ENCODE data around the gene PSMD11. TPM values are rescaled to one million over a fixed set of nuclear protein-coding genes. Genes with fewer than 3 reads are reported as not detected.

PSMD11 gene
- total RNA-seq, 1 donor from 2014 or later = 129 TPM

DNA sequence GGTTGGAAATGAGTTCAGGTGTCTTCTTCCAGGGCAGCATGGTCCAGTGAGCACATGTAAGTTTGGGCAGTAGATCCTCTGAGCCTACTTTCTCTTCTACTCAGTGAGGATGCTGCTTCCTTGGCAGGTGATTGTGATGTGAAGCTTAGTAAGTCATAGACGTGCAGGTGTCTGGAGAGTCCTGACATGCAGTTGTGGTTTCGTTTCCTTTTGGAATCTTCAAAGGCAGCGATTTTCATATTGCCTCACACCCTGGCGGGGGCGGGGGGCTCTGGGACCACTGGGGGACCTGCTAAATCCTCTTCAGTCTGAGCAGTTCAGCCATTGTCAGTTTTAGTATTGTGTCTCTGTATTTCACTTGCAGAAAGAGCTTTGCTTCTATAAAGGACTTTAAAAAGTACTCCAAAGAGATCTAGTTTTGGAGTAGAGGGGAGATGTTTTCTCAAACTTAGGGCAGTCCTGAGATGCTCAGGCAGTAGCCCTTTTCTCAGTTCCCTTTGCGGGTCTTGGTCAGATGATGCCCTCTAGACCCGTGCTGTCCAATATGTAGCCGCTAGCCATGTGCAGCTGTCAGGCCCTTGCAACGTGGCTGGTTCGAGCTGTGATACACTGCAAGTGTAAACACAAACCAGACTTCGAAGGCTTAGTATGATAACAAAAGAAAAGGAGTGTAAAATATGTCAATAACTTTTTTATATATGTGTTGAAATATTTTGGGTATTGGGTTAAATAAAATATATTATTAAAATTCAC, 38.4 kb downstream of the PSMD11 start:
- FAIRE-seq (no peak), DNase-seq (ENCODE audit: low read depth) (no peak)
- Histone ChIP-seq H4K20me1 (ENCODE audit: insufficient read depth, low read length) (peaks cover 54% of the 10 kb centered on the region), H3K4me1 (ENCODE audit: insufficient read depth, low read length) (peaks cover 18% of the 10 kb centered on the region), H3K27me3 (ENCODE audit: insufficient read depth, low read length) (no peaks in the 10 kb centered on the region), H3K4me2 (ENCODE audit: low read length) (no peak overlapping the region), H3K9me3 (ENCODE audit: insufficient read depth, low read depth, low read length) (no peaks in the 10 kb centered on the region), H3K9ac (ENCODE audit: low read length) (no peak overlapping the region), H3K36me3 (ENCODE audit: insufficient read depth, low read length) (peaks cover 43% of the 10 kb centered on the region), H3K4me3 (ENCODE audit: insufficient read depth, low read depth, low read length) (no peak overlapping the region), H2AFZ (ENCODE audit: low read depth, low read length) (no peak overlapping the region), H3K79me2 (ENCODE audit: insufficient read depth, low read length) (no peaks in the 10 kb centered on the region), H3K27ac (ENCODE audit: low read depth, low read length) (no peak overlapping the region)
- H3K27me3 Mint-ChIP-seq (ENCODE audit: low read depth, unreplicated experiment) = no peaks in the 10 kb centered on the region
- no peak overlapping the region for H3K27ac Mint-ChIP-seq (ENCODE audit: unreplicated experiment)
- no peak for TF ChIP-seq EZH2 (IDR thresholded peaks at IDR 0.05; ENCODE audit: insufficient read depth, low read length)
- TF ChIP-seq, protein P1, sequence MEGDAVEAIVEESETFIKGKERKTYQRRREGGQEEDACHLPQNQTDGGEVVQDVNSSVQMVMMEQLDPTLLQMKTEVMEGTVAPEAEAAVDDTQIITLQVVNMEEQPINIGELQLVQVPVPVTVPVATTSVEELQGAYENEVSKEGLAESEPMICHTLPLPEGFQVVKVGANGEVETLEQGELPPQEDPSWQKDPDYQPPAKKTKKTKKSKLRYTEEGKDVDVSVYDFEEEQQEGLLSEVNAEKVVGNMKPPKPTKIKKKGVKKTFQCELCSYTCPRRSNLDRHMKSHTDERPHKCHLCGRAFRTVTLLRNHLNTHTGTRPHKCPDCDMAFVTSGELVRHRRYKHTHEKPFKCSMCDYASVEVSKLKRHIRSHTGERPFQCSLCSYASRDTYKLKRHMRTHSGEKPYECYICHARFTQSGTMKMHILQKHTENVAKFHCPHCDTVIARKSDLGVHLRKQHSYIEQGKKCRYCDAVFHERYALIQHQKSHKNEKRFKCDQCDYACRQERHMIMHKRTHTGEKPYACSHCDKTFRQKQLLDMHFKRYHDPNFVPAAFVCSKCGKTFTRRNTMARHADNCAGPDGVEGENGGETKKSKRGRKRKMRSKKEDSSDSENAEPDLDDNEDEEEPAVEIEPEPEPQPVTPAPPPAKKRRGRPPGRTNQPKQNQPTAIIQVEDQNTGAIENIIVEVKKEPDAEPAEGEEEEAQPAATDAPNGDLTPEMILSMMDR (IDR thresholded peaks at IDR 0.05; ENCODE audit: insufficient read depth, low read depth, low read length) = no peak
- H3K4me1 Mint-ChIP-seq (ENCODE audit: low read depth, unreplicated experiment) = peaks cover 8% of the 10 kb centered on the region
- no peaks in the 10 kb centered on the region for H3K9me3 Mint-ChIP-seq (ENCODE audit: unreplicated experiment)
- no peak overlapping the region for H3K4me3 Mint-ChIP-seq (ENCODE audit: unreplicated experiment)
- H3K36me3 Mint-ChIP-seq (ENCODE audit: low read depth, unreplicated experiment) = peaks cover 17% of the 10 kb centered on the region

- H3K4me1 ChIP-seq (ENCODE audit: insufficient read depth, low read length) = peaks cover 24% of the 10 kb centered on the region
- H3K4me2 ChIP-seq (ENCODE audit: low read length) = no peak overlapping the region
- Mint-ChIP-seq H3K27ac (ENCODE audit: unreplicated experiment) (no peak overlapping the region), H3K4me3 (ENCODE audit: unreplicated experiment) (no peak overlapping the region), H3K4me1 (ENCODE audit: low read depth, unreplicated experiment) (peaks cover 12% of the 10 kb centered on the region), H3K27me3 (ENCODE audit: low read depth, unreplicated experiment) (no peaks in the 10 kb centered on the region), H3K9me3 (ENCODE audit: unreplicated experiment) (no peaks in the 10 kb centered on the region), H3K36me3 (ENCODE audit: low read depth, unreplicated experiment) (peaks cover 15% of the 10 kb centered on the region)
- H3K4me3 ChIP-seq (ENCODE audit: insufficient read depth, low read depth, low read length) = no peak overlapping the region
- FAIRE-seq (peak; percentile 32), DNase-seq (ENCODE audit: low read depth) (peak; percentile 54)
- H3K9ac ChIP-seq (ENCODE audit: low read length) = peak overlapping the region; percentile 15
- H3K36me3 ChIP-seq (ENCODE audit: insufficient read depth, low read length) = peaks cover 35% of the 10 kb centered on the region
- H3K79me2 ChIP-seq (ENCODE audit: insufficient read depth, low read length) = peaks cover 5% of the 10 kb centered on the region
- no peak overlapping the region for H3K27ac ChIP-seq (ENCODE audit: low read depth, low read length)
- TF ChIP-seq EZH2 (IDR thresholded peaks at IDR 0.05; ENCODE audit: insufficient read depth, low read length) = no peak
- TF ChIP-seq, protein P1 (IDR thresholded peaks at IDR 0.05; ENCODE audit: insufficient read depth, low read depth, low read length) = peak; percentile 45
- no peak overlapping the region for H2AFZ ChIP-seq (ENCODE audit: low read depth, low read length)
- peaks cover 55% of the 10 kb centered on the region for H4K20me1 ChIP-seq (ENCODE audit: insufficient read depth, low read length)
- H3K9me3 ChIP-seq (ENCODE audit: insufficient read depth, low read depth, low read length) = no peaks in the 10 kb centered on the region
- H3K27me3 ChIP-seq (ENCODE audit: insufficient read depth, low read length) = no peaks in the 10 kb centered on the region
These were observed 39.2 kb downstream of the PSMD11 start for GRCh38 chr17:32483451-32484019.

DNA sequence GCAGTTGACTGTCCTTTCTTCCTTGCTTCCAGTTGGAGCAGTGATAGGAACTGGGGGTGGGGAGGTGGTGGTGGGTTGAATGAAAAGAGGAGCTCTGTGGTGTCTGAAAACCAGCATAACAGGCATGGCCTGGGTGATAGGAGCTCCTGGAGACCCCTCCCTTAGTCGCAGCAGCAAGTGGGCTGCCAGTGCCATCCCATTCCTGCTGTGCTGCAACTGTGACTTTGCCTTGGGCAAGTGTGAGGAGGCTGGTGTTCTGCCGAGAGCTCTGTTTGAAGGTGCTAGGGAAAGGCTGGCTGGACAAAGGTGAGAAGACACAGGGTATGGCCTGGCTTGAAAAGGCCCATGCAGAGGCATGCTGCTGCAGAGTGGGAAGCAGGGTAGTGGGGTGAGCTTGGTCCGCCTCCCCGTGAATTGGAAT, 39.7 kb downstream of the PSMD11 start:
- H4K20me1 ChIP-seq (ENCODE audit: insufficient read depth, low read length) = peaks cover 55% of the 10 kb centered on the region
- Mint-ChIP-seq H3K27ac (ENCODE audit: unreplicated experiment) (peak overlapping the region; percentile 26), H3K4me1 (ENCODE audit: low read depth, unreplicated experiment) (peaks cover 14% of the 10 kb centered on the region)

More for the DNA sequence above, 39.7 kb downstream of the PSMD11 start:
- Mint-ChIP-seq H3K27me3 (ENCODE audit: low read depth, unreplicated experiment) (no peaks in the 10 kb centered on the region), H3K4me3 (ENCODE audit: unreplicated experiment) (peak overlapping the region; percentile 35), H3K9me3 (ENCODE audit: unreplicated experiment) (no peaks in the 10 kb centered on the region), H3K36me3 (ENCODE audit: low read depth, unreplicated experiment) (peaks cover 15% of the 10 kb centered on the region)
- no peak overlapping the region for H3K4me2 ChIP-seq (ENCODE audit: low read length)
- peaks cover 9% of the 10 kb centered on the region for H3K79me2 ChIP-seq (ENCODE audit: insufficient read depth, low read length)
- H3K4me1 ChIP-seq (ENCODE audit: insufficient read depth, low read length) = peaks cover 24% of the 10 kb centered on the region
- FAIRE-seq (no peak), DNase-seq (ENCODE audit: low read depth) (no peak)
- no peak for TF ChIP-seq EZH2 (IDR thresholded peaks at IDR 0.05; ENCODE audit: insufficient read depth, low read length)
- TF ChIP-seq, protein P1 (IDR thresholded peaks at IDR 0.05; ENCODE audit: insufficient read depth, low read depth, low read length) = no peak
- H3K9me3 ChIP-seq (ENCODE audit: insufficient read depth, low read depth, low read length) = no peaks in the 10 kb centered on the region
- H2AFZ ChIP-seq (ENCODE audit: low read depth, low read length) = no peak overlapping the region
- H3K27ac ChIP-seq (ENCODE audit: low read depth, low read length) = no peak overlapping the region
- H3K4me3 ChIP-seq (ENCODE audit: insufficient read depth, low read depth, low read length) = no peak overlapping the region
- peaks cover 31% of the 10 kb centered on the region for H3K36me3 ChIP-seq (ENCODE audit: insufficient read depth, low read length)
- peak overlapping the region; percentile 15 for H3K9ac ChIP-seq (ENCODE audit: low read length)
- H3K27me3 ChIP-seq (ENCODE audit: insufficient read depth, low read length) = no peaks in the 10 kb centered on the region
